Ovary (tissue), 3 donors: ENCODE measurements around the gene CDK3.

Experiments used
- POLR2A ChIP-seq: fragments of 450-650 bp; IDR thresholded peaks from one replicate; pipeline ENCODE4 v1.6.1; 2017; ENCODE audit warnings: antibody characterized with exemption, mild to moderate bottlenecking, moderate library complexity
- TF ChIP-seq, protein P1 (sequence below), 3 donors: fragments of 450-650 bp in 2 of 3; fragments of 200-600 bp in 1 of 3; IDR thresholded peaks; one replicate each; pipeline versions ENCODE4 v1.5.1 to v1.8.0; 2016 to 2022; ENCODE audit warnings: antibody characterized with exemption in 3 of 3, mild to moderate bottlenecking in 1 of 3
- donor health status: DM: no; HTN: no; CAD: no.

DNA sequence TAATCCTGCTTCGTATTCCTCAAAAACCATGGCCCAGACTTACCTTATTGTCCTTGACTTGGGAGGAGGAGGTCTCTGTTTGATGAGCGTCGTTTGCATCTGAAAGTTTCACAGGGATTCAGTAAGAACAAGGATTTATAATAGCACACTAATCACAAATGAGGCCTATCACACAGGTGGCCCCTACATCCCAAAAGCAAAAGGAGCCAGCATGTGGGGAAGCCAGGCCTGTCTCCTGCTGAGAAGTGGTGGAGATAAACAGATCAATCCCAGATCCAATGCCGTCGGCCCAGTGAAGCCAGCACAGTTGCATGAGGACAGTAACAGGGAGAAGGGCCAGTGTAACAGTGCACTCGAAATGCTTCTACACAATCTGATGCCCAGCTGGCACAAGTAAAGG is 39.7 kb downstream of the CDK3 start:
- TF ChIP-seq, protein P1, sequence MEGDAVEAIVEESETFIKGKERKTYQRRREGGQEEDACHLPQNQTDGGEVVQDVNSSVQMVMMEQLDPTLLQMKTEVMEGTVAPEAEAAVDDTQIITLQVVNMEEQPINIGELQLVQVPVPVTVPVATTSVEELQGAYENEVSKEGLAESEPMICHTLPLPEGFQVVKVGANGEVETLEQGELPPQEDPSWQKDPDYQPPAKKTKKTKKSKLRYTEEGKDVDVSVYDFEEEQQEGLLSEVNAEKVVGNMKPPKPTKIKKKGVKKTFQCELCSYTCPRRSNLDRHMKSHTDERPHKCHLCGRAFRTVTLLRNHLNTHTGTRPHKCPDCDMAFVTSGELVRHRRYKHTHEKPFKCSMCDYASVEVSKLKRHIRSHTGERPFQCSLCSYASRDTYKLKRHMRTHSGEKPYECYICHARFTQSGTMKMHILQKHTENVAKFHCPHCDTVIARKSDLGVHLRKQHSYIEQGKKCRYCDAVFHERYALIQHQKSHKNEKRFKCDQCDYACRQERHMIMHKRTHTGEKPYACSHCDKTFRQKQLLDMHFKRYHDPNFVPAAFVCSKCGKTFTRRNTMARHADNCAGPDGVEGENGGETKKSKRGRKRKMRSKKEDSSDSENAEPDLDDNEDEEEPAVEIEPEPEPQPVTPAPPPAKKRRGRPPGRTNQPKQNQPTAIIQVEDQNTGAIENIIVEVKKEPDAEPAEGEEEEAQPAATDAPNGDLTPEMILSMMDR (IDR thresholded peaks at IDR 0.05), result no peak
- no peak for TF ChIP-seq POLR2A
